NOMO-1 (cell line): ENCODE measurements around the gene GRPEL1.

Experiments
- DNase-seq, 2 experiments: peaks; one replicate each; lab custom pipeline; 2025; ENCODE audit not compliant: unreplicated experiment in 2 of 2; lab: John Stamatoyannopoulos, UW

GRPEL1 gene

GRCh38 chr4:7026107-7026506 is 41.8 kb downstream of the GRPEL1 start:
- no peak for DNase-seq

GRCh38 chr4:7025040-7025602 is 42.7 kb downstream of the GRPEL1 start:
- no peak for DNase-seq

- no peak for DNase-seq
These were observed 43.5 kb downstream of the GRPEL1 start for GRCh38 chr4:7024336-7024890.

GRCh38 chr4:7023901-7024300 is 44.0 kb downstream of the GRPEL1 start:
- no peak for DNase-seq

GRCh38 chr4:7023486-7023885 is 44.4 kb downstream of the GRPEL1 start:
- no peak for DNase-seq

- DNase-seq, result no peak
These were observed 45.8 kb downstream of the GRPEL1 start for GRCh38 chr4:7021930-7022664.

- no peak for DNase-seq
These were observed 46.5 kb downstream of the GRPEL1 start for GRCh38 chr4:7021355-7021754.

GRCh38 chr4:7020856-7021255 is 47.0 kb downstream of the GRPEL1 start:
- no peak for DNase-seq

- no peak for DNase-seq
These were observed 47.6 kb downstream of the GRPEL1 start for GRCh38 chr4:7020290-7020689.

GRCh38 chr4:7019367-7019766 is 48.5 kb downstream of the GRPEL1 start:
- no peak for DNase-seq

- no peak for DNase-seq
These were observed 49.6 kb downstream of the GRPEL1 start for GRCh38 chr4:7018281-7018680.

GRCh38 chr4:7017446-7018048 is 50.3 kb downstream of the GRPEL1 start:
- no peak for DNase-seq

- DNase-seq, result no peak
These were observed 51.4 kb downstream of the GRPEL1 start for GRCh38 chr4:7016512-7016911.

GRCh38 chr4:7016086-7016485 is 51.8 kb downstream of the GRPEL1 start:
- DNase-seq, result no peak

- no peak for DNase-seq
These were observed 52.4 kb downstream of the GRPEL1 start for GRCh38 chr4:7015383-7016035.

- DNase-seq, result no peak
These were observed 53.0 kb downstream of the GRPEL1 start for GRCh38 chr4:7014815-7015214.

GRCh38 chr4:7013175-7013574 is 54.7 kb downstream of the GRPEL1 start:
- no peak for DNase-seq

- DNase-seq, result no peak
These were observed 58.3 kb downstream of the GRPEL1 start for GRCh38 chr4:7009564-7009963.
